Activated CD8-positive, alpha-beta memory T cell treated with anti-CD3 and anti-CD28 coated beads, Interleukin-2, amount 50 U/mL, for 1 hour (primary cell): ENCODE data around the gene PBXIP1.
A peak's percentile ranks its signal among the peaks of the same experiment; 100 is the strongest.
"Not testable (repeated sequence)": the region's sequence is repeated elsewhere in the genome, so short reads cannot be mapped to it uniquely, and the experiment has no call there.

Source experiments
- DNase-seq: peaks from one replicate; pipeline ENCODE4 v3.0.0-alpha.2; 2020; ENCODE audit errors: extremely low read depth

PBXIP1 gene

GRCh38 chr1:154955718-154956543 is at the start of gene PBXIP1:
Gene PBXIP1 (minus strand): TSS chr1:154956099. CDS start chr1:154953721, 2,378 bp downstream.
- peak; percentile 61 for DNase-seq

- no peak for DNase-seq
These were observed 49.4 kb upstream of the PBXIP1 start for GRCh38 chr1:155005076-155006011.

- no peak for DNase-seq
These were observed 48.6 kb upstream of the PBXIP1 start for GRCh38 chr1:155004352-155005075.

- no peak for DNase-seq
These were observed 48.0 kb upstream of the PBXIP1 start for GRCh38 chr1:155003766-155004351.

GRCh38 chr1:155003227-155003765 is 47.4 kb upstream of the PBXIP1 start:
- DNase-seq = no peak

GRCh38 chr1:155002464-155003226 is 46.7 kb upstream of the PBXIP1 start, which contains the start of gene ZBTB7B:
Gene ZBTB7B (plus strand): TSS chr1:155002802. CDS start chr1:155014661, 11,859 bp downstream.
- DNase-seq = no peak

GRCh38 chr1:155001675-155002463 is 46.0 kb upstream of the PBXIP1 start:
- peak; percentile 93 for DNase-seq

GRCh38 chr1:155001425-155001674 is 45.5 kb upstream of the PBXIP1 start:
- DNase-seq = no peak

- DNase-seq = peak; percentile 49
These were observed 45.0 kb upstream of the PBXIP1 start for GRCh38 chr1:155000726-155001424.

GRCh38 chr1:155000411-155000725 is 44.5 kb upstream of the PBXIP1 start:
- DNase-seq = no peak

- no peak for DNase-seq
These were observed 43.9 kb upstream of the PBXIP1 start for GRCh38 chr1:154999571-155000410.

GRCh38 chr1:154998818-154999570 is 43.1 kb upstream of the PBXIP1 start:
- DNase-seq = no peak

GRCh38 chr1:154998201-154998780 is 42.4 kb upstream of the PBXIP1 start:
- no peak for DNase-seq

- no peak for DNase-seq
These were observed 41.2 kb upstream of the PBXIP1 start for GRCh38 chr1:154996966-154997701.

GRCh38 chr1:154995301-154995983 is 39.5 kb upstream of the PBXIP1 start:
- not testable (repeated sequence) for DNase-seq

GRCh38 chr1:154994591-154994990 is 38.7 kb upstream of the PBXIP1 start:
- DNase-seq = no peak
